Endodermal cell (in vitro differentiated cells): ENCODE measurements around the gene C17orf100. TPM values are rescaled to one million over a fixed set of nuclear protein-coding genes. Genes with fewer than 3 reads are reported as not detected.

ENCODE experiments used
- DNase-seq: peaks from one replicate; pipeline ENCODE4 v3.0.0-alpha.2; 2017
- H3K27ac ChIP-seq: 2 replicates; pipeline ENCODE4 v1.5.1; 2013; ENCODE audit warnings: mild to moderate bottlenecking, low read depth, low read length, moderate library complexity
- H3K27me3 ChIP-seq: 2 replicates; pipeline ENCODE4 v1.6.1; 2013; ENCODE audit warnings: mild to moderate bottlenecking, low read length, moderate library complexity; ENCODE audit not compliant: insufficient read depth, control insufficient read depth, poor library complexity, severe bottlenecking
- H3K36me3 ChIP-seq: 2 replicates; pipeline ENCODE4 v1.7.0; 2013; ENCODE audit warnings: mild to moderate bottlenecking, low read length, moderate library complexity; ENCODE audit not compliant: control insufficient read depth, insufficient read depth
- H3K4me1 ChIP-seq: one replicate; pipeline ENCODE4 v1.7.0; 2013; ENCODE audit warnings: low read length; ENCODE audit not compliant: control insufficient read depth, insufficient read depth
- H3K4me3 ChIP-seq: 2 replicates; pipeline ENCODE4 v1.5.1; 2013; ENCODE audit warnings: mild to moderate bottlenecking, low read length, moderate library complexity
- H3K9ac ChIP-seq: 2 replicates; pipeline ENCODE4 v1.6.1; 2013; ENCODE audit warnings: mild to moderate bottlenecking, low read length, moderate library complexity; ENCODE audit not compliant: poor library complexity, severe bottlenecking; ENCODE audit errors: extremely low read depth
- H3K9me3 ChIP-seq: 2 replicates; pipeline ENCODE4 v1.6.1; 2013; ENCODE audit warnings: mild to moderate bottlenecking, low read length, moderate library complexity; ENCODE audit not compliant: control insufficient read depth
- H3K27ac Mint-ChIP-seq: 2 replicates; pipeline ENCODE4 v1.8.0; 2020; ENCODE audit warnings: mixed read lengths
- H3K27me3 Mint-ChIP-seq: 2 replicates; pipeline ENCODE4 v1.8.0; 2021; ENCODE audit warnings: mild to moderate bottlenecking, mixed read lengths; ENCODE audit not compliant: insufficient read depth
- H3K36me3 Mint-ChIP-seq: 2 replicates; pipeline ENCODE4 v1.8.0; 2020; ENCODE audit warnings: low read depth, mixed read lengths
- H3K4me1 Mint-ChIP-seq: 2 replicates; pipeline ENCODE4 v1.8.0; 2020; ENCODE audit warnings: mixed read lengths
- H3K4me3 Mint-ChIP-seq: 2 replicates; pipeline ENCODE4 v1.8.0; 2020; ENCODE audit warnings: mild to moderate bottlenecking, moderate library complexity, mixed read lengths
- H3K9me3 Mint-ChIP-seq: 2 replicates; pipeline ENCODE4 v1.8.0; 2020; ENCODE audit warnings: mild to moderate bottlenecking, mixed read lengths
- CTCF ChIP-seq: fragments of 200-600 bp; sonication (generic); conservative IDR thresholded peaks from 2 replicates; pipeline ENCODE4 v1.5.0; 2021; ENCODE audit warnings: antibody characterized with exemption, mild to moderate bottlenecking
- WGBS, 2 experiments: methylation state at CpG; one replicate each; pipeline versions ENCODE4 v1.1.5 to v1.1.7; 2013; ENCODE audit warnings: missing lambda C conversion rate in 2 of 2, mixed read lengths in 1 of 2; ENCODE audit not compliant: insufficient coverage in 1 of 2, insufficient read length in 1 of 2; 5-methylcytosine and 5-hydroxymethylcytosine counted together
- total RNA-seq, 2 donors: library from RNA; stranded (reverse); fragmentation: NEBNext Ultra II Directional in 1 of 2; extraction: Animal tissue kit (Norgen Biotek cat#: 25700) in 1 of 2; gene quantifications; 2 replicates in 1 of 2; 3 replicates in 1 of 2; pipeline ENCODE4 v1.2.1, GENCODE V29; 2021

C17orf100 gene
- total RNA-seq, 2 donors from 2014 or later = 2.7 to 3.0 TPM

GRCh38 chr17:6637458-6637840, 14.1 kb upstream of the C17orf100 start:
- no peak overlapping the region for H3K4me3 Mint-ChIP-seq
- peaks cover 10% of the 10 kb centered on the region for H3K4me1 Mint-ChIP-seq
- Histone ChIP-seq H3K4me1 (peaks cover 4% of the 10 kb centered on the region), H3K27me3 (no peaks in the 10 kb centered on the region), H3K9me3 (peaks cover 9% of the 10 kb centered on the region), H3K27ac (no peak overlapping the region), H3K4me3 (no peak overlapping the region), H3K36me3 (peaks cover 32% of the 10 kb centered on the region), H3K9ac (no peak overlapping the region)
- H3K9me3 Mint-ChIP-seq = peaks cover 6% of the 10 kb centered on the region
- peaks cover 25% of the 10 kb centered on the region for H3K36me3 Mint-ChIP-seq
- no peak for TF ChIP-seq CTCF
- 80 to 93% methylated on average over 2 to 6 of the region's 6 CpGs for WGBS, 2 experiments
- H3K27ac Mint-ChIP-seq = no peak overlapping the region
- H3K27me3 Mint-ChIP-seq = no peaks in the 10 kb centered on the region
- DNase-seq = no peak

DNA sequence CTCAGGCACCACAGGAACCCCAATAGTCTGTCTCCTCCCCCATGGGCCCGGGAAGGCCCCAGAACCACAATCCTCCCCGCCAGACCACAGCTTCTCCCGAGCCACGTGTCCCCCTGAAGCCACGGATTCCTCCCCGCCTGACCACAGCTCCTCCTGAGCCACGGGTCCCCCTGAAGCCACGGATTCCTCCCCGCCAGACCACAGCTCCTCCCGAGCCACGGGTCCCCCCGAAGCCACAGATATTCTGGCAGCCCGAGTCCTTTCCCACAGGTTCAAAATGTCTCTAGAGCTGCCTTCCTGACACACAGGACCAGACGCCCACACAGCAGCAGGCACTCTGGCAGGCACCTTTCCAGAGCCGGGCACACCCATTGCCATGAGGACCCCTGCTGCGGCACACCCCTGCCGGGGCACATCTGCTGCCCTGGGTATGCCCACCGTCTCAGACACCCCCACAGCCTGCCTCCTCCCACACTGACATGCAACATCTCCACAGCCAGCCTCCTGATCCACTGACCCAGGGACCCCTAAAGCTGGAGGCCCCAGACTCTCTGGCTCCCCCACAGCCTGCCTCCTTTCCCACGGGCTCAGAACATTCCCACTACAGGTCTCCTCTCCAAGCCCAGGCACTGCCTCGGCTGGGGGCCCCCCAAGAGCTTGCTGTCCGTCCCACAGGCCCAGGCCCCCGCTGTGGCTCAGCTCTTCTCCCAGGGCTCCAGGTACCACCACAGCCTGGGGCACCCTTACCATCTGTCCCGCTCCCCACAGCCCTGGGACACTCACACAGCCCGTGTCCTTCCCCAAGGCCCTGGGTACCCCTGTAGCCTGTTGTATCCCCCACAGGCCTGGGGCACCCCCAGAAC, 13.3 kb upstream of the C17orf100 start:
- peaks cover 12% of the 10 kb centered on the region for H3K4me1 Mint-ChIP-seq
- peaks cover 32% of the 10 kb centered on the region for H3K36me3 ChIP-seq
- H3K27me3 Mint-ChIP-seq = no peaks in the 10 kb centered on the region
- peaks cover 6% of the 10 kb centered on the region for H3K9me3 Mint-ChIP-seq
- H3K27ac ChIP-seq = no peak overlapping the region
- H3K9me3 ChIP-seq = peaks cover 6% of the 10 kb centered on the region
- H3K9ac ChIP-seq = no peak overlapping the region
- H3K36me3 Mint-ChIP-seq = peaks cover 24% of the 10 kb centered on the region
- no peaks in the 10 kb centered on the region for H3K27me3 ChIP-seq
- 88 to 96% methylated on average over 11 to 24 of the region's 24 CpGs for WGBS, 2 experiments
- no peak for DNase-seq
- no peak overlapping the region for H3K4me3 ChIP-seq
- H3K4me1 ChIP-seq = peaks cover 8% of the 10 kb centered on the region
- TF ChIP-seq CTCF = no peak
- H3K4me3 Mint-ChIP-seq = peak overlapping the region; percentile 89
- H3K27ac Mint-ChIP-seq = no peak overlapping the region

GRCh38 chr17:6639014-6639585, 12.5 kb upstream of the C17orf100 start:
- WGBS, 2 experiments = 50 to 62% methylated on average over 5 to 14 of the region's 15 CpGs
- no peak for TF ChIP-seq CTCF
- Mint-ChIP-seq H3K4me1 (peaks cover 12% of the 10 kb centered on the region), H3K4me3 (peak overlapping the region; percentile 89), H3K27me3 (no peaks in the 10 kb centered on the region), H3K36me3 (peaks cover 20% of the 10 kb centered on the region), H3K27ac (peak overlapping the region; percentile 99), H3K9me3 (no peaks in the 10 kb centered on the region)
- Histone ChIP-seq H3K27ac (no peak overlapping the region), H3K4me3 (peak overlapping the region; percentile 91), H3K9me3 (no peaks in the 10 kb centered on the region), H3K9ac (peak overlapping the region; percentile 86), H3K27me3 (no peaks in the 10 kb centered on the region), H3K4me1 (peaks cover 8% of the 10 kb centered on the region), H3K36me3 (peaks cover 32% of the 10 kb centered on the region)
- no peak for DNase-seq
